SK-N-SH (cell line): ENCODE data around the gene ERI2. TPM values are rescaled to one million over a fixed set of nuclear protein-coding genes. Genes with fewer than 3 reads are reported as not detected.

Experiments used
- CTCF ChIA-PET: fragments of 300-600, 350-600 bp; formaldehyde crosslinking; extraction: SDS; loops from one replicate; lab custom pipeline; 2021; lab: Yijun Ruan, JAX
- POLR2A ChIA-PET: fragments of 350-600 bp; sonication (Branson Sonifier 250); formaldehyde crosslinking; extraction: SDS; loops from one replicate; lab custom pipeline; 2020; ENCODE audit warnings: antibody characterized with exemption, inconsistent platforms; lab: Yijun Ruan, JAX
- DNase-seq: peaks from one replicate; pipeline ENCODE4 v3.0.0; 2012
- H2AFZ ChIP-seq: fragments of 200-600 bp; sonication (generic); 2 replicates; pipeline ENCODE4 v1.8.1; 2016; ENCODE audit warnings: antibody characterized with exemption, mild to moderate bottlenecking, low read depth
- H3F3A ChIP-seq: fragments of 200-600 bp; sonication (generic); replicated peaks from 2 replicates; pipeline ENCODE3; 2016; ENCODE audit warnings: antibody characterized with exemption, mild to moderate bottlenecking; ENCODE audit not compliant: insufficient read depth
- H3K27ac ChIP-seq, 2 experiments: fragments of 200-500 bp in 1 of 2; fragments of 200-600 bp in 1 of 2; sonication (Bioruptor generic) in 1 of 2; sonication (generic), shearing (Covaris generic) in 1 of 2; 2 replicates each; pipeline versions ENCODE4 v1.5.1 to v1.6.1; 2014 to 2016; ENCODE audit warnings: low read depth in 2 of 2, inconsistent platforms in 1 of 2, low read length in 1 of 2, mild to moderate bottlenecking in 1 of 2, mixed read lengths in 1 of 2
- H3K27me3 ChIP-seq: fragments of 200-600 bp; sonication (generic), shearing (Covaris generic); 2 replicates; pipeline ENCODE4 v1.6.1; 2016; ENCODE audit warnings: mixed run types; ENCODE audit not compliant: insufficient read depth
- H3K36me3 ChIP-seq, 2 experiments: fragments of 200-500 bp in 1 of 2; fragments of 200-600 bp in 1 of 2; sonication (Bioruptor generic) in 1 of 2; sonication (generic) in 1 of 2; replicated peaks in 1 of 2; 2 replicates each; pipeline versions ENCODE3 to v1.5.1; 2014 to 2016; ENCODE audit warnings: low read length in 1 of 2, mild to moderate bottlenecking in 1 of 2; ENCODE audit not compliant: insufficient read depth in 2 of 2, control insufficient read depth in 1 of 2
- H3K4me1 ChIP-seq, 2 experiments: fragments of 200-500 bp in 1 of 2; fragments of 200-600 bp in 1 of 2; sonication (Bioruptor generic) in 1 of 2; sonication (generic), shearing (Covaris generic) in 1 of 2; 2 replicates each; pipeline versions ENCODE4 v1.5.1 to v1.6.1; 2014 to 2016; ENCODE audit warnings: low read depth in 1 of 2, low read length in 1 of 2, mixed run types in 1 of 2; ENCODE audit not compliant: insufficient read depth in 2 of 2, control insufficient read depth in 1 of 2
- H3K4me2 ChIP-seq: fragments of 200-600 bp; sonication (generic), shearing (Covaris generic); 2 replicates; pipeline ENCODE4 v1.6.1; 2017; ENCODE audit warnings: mixed run types
- H3K4me3 ChIP-seq, 2 experiments: fragments of 200-500 bp in 1 of 2; fragments of 200-600 bp in 1 of 2; sonication (Bioruptor generic) in 1 of 2; sonication (generic), shearing (Covaris generic) in 1 of 2; 2 replicates each; pipeline versions ENCODE4 v1.5.1 to v1.8.1; 2014 to 2016; ENCODE audit warnings: low read depth in 2 of 2, inconsistent platforms in 1 of 2, low read length in 1 of 2, mild to moderate bottlenecking in 1 of 2, mixed read lengths in 1 of 2, moderate library complexity in 1 of 2
- H3K79me2 ChIP-seq: fragments of 200-600 bp; sonication (generic); 2 replicates; pipeline ENCODE4 v1.8.1; 2017; ENCODE audit warnings: mild to moderate bottlenecking; ENCODE audit not compliant: insufficient read depth
- H3K9ac ChIP-seq: fragments of 200-600 bp; sonication (generic); 2 replicates; pipeline ENCODE4 v1.6.1; 2017; ENCODE audit warnings: mixed run types
- H3K9me2 ChIP-seq: fragments of 200-600 bp; sonication (generic); 2 replicates; pipeline ENCODE4 v1.6.1; 2017; ENCODE audit warnings: mixed run types
- H3K9me3 ChIP-seq: fragments of 200-600 bp; sonication (generic); 2 replicates; pipeline ENCODE4 v1.6.1; 2017; ENCODE audit warnings: mixed run types, mild to moderate bottlenecking, moderate library complexity
- H4K20me1 ChIP-seq: fragments of 200-600 bp; sonication (generic); 2 replicates; pipeline ENCODE4 v1.6.1; 2017; ENCODE audit warnings: mild to moderate bottlenecking, mixed run types; ENCODE audit not compliant: insufficient read depth
- EP300 ChIP-seq, 2 experiments: IDR thresholded peaks; 2 replicates each; pipeline versions ENCODE4 v1.4.0 to v1.6.1; 2012; ENCODE audit warnings: borderline replicate concordance in 1 of 2, low read depth in 1 of 2, low read length in 1 of 2
- EZH2phosphoT487 ChIP-seq: fragments of 200-600 bp; sonication (generic); IDR thresholded peaks from 2 replicates; pipeline ENCODE4 v1.6.1; 2017; ENCODE audit warnings: low read depth, mixed run types, mild to moderate bottlenecking, antibody characterized with exemption, moderate library complexity, borderline replicate concordance
- IRF3 ChIP-seq: fragments of 150-350 bp; IDR thresholded peaks from 2 replicates; pipeline ENCODE4 v1.6.1; 2016; ENCODE audit warnings: mild to moderate bottlenecking, low read depth, low read length
- NRF1 ChIP-seq: IDR thresholded peaks from 2 replicates; pipeline ENCODE4 v1.6.1; 2012; ENCODE audit warnings: low read depth, mild to moderate bottlenecking, low read length
- POLR2AphosphoS5 ChIP-seq: IDR thresholded peaks from 2 replicates; pipeline ENCODE4 v1.6.1; 2012; ENCODE audit warnings: low read depth, low read length
- RAD21 ChIP-seq: IDR thresholded peaks from 2 replicates; pipeline ENCODE4 v1.6.1; 2012; ENCODE audit warnings: mild to moderate bottlenecking, low read length
- RFX5 ChIP-seq: IDR thresholded peaks from 2 replicates; pipeline ENCODE4 v1.6.1; 2012; ENCODE audit warnings: mild to moderate bottlenecking, improper control_type of control experiment, low read length
- SMC3 ChIP-seq: IDR thresholded peaks from 2 replicates; pipeline ENCODE4 v1.6.1; 2012; ENCODE audit warnings: low read depth, low read length, improper control_type of control experiment
- TCF12 ChIP-seq: IDR thresholded peaks from 2 replicates; pipeline ENCODE4 v1.4.0; 2012
- polyA plus RNA-seq, 3 experiments: library from polyadenylated mRNA; depleted of rRNA; stranded (reverse); fragments of >200 nt; gene quantifications; 2 replicates each; pipeline ENCODE4 v1.2.3, GENCODE V29; 2012
- TF ChIP-seq, protein P1 (sequence below): IDR thresholded peaks from 2 replicates; pipeline ENCODE4 v1.6.1; 2012; ENCODE audit warnings: mild to moderate bottlenecking, low read depth, low read length, moderate library complexity
- TF ChIP-seq, protein P2 (sequence below): fragments of 150-350 bp; IDR thresholded peaks from 2 replicates; pipeline ENCODE4 v1.6.1; 2017; ENCODE audit warnings: antibody characterized with exemption, low read length, low read depth, borderline replicate concordance
- TF ChIP-seq, protein P3 (sequence below): IDR thresholded peaks from 2 replicates; pipeline ENCODE4; 2012

Gene ERI2
- polyA plus RNA-seq, 1 of the 3 experiments (the other 2 are of a cell fraction) = 9.1 TPM

- TF ChIP-seq, protein P1, sequence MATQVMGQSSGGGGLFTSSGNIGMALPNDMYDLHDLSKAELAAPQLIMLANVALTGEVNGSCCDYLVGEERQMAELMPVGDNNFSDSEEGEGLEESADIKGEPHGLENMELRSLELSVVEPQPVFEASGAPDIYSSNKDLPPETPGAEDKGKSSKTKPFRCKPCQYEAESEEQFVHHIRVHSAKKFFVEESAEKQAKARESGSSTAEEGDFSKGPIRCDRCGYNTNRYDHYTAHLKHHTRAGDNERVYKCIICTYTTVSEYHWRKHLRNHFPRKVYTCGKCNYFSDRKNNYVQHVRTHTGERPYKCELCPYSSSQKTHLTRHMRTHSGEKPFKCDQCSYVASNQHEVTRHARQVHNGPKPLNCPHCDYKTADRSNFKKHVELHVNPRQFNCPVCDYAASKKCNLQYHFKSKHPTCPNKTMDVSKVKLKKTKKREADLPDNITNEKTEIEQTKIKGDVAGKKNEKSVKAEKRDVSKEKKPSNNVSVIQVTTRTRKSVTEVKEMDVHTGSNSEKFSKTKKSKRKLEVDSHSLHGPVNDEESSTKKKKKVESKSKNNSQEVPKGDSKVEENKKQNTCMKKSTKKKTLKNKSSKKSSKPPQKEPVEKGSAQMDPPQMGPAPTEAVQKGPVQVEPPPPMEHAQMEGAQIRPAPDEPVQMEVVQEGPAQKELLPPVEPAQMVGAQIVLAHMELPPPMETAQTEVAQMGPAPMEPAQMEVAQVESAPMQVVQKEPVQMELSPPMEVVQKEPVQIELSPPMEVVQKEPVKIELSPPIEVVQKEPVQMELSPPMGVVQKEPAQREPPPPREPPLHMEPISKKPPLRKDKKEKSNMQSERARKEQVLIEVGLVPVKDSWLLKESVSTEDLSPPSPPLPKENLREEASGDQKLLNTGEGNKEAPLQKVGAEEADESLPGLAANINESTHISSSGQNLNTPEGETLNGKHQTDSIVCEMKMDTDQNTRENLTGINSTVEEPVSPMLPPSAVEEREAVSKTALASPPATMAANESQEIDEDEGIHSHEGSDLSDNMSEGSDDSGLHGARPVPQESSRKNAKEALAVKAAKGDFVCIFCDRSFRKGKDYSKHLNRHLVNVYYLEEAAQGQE = no peak
- TF ChIP-seq, protein P2, sequence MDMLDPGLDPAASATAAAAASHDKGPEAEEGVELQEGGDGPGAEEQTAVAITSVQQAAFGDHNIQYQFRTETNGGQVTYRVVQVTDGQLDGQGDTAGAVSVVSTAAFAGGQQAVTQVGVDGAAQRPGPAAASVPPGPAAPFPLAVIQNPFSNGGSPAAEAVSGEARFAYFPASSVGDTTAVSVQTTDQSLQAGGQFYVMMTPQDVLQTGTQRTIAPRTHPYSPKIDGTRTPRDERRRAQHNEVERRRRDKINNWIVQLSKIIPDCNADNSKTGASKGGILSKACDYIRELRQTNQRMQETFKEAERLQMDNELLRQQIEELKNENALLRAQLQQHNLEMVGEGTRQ = no peak
- no peak for TF ChIP-seq NRF1
- no peak for TF ChIP-seq EZH2phosphoT487
- no peak for TF ChIP-seq TCF12
- no peak for TF ChIP-seq EP300 (IDR thresholded peaks at IDR 0.05; ENCODE audit: borderline replicate concordance in 1 of 2, low read depth in 1 of 2, low read length in 1 of 2)
- TF ChIP-seq RAD21 = no peak
- TF ChIP-seq SMC3 = no peak
- TF ChIP-seq, protein P3, sequence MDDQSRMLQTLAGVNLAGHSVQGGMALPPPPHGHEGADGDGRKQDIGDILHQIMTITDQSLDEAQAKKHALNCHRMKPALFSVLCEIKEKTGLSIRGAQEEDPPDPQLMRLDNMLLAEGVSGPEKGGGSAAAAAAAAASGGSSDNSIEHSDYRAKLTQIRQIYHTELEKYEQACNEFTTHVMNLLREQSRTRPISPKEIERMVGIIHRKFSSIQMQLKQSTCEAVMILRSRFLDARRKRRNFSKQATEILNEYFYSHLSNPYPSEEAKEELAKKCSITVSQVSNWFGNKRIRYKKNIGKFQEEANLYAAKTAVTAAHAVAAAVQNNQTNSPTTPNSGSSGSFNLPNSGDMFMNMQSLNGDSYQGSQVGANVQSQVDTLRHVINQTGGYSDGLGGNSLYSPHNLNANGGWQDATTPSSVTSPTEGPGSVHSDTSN = no peak
- TF ChIP-seq RFX5 = no peak
- no peak for TF ChIP-seq POLR2AphosphoS5
- no peak for TF ChIP-seq IRF3
- H3K27ac ChIP-seq = no peak overlapping the region
- H4K20me1 ChIP-seq = no peaks in the 10 kb centered on the region
- ChIA-PET POLR2A (no interaction called here), CTCF (no interaction called here)
- no peak overlapping the region for H3K9ac ChIP-seq
- H2AFZ ChIP-seq = no peak overlapping the region
- H3K4me1 ChIP-seq = no peaks in the 10 kb centered on the region; a peak in 1 of 4 replicates
- H3K9me2 ChIP-seq = no peaks in the 10 kb centered on the region
- H3K4me3 ChIP-seq = no peak overlapping the region
- H3K9me3 ChIP-seq = no peaks in the 10 kb centered on the region
- H3K36me3 ChIP-seq = no peaks in the 10 kb centered on the region
- no peaks in the 10 kb centered on the region for H3F3A ChIP-seq
- no peaks in the 10 kb centered on the region for H3K79me2 ChIP-seq
- H3K4me2 ChIP-seq = no peak overlapping the region
- no peak for DNase-seq
- H3K27me3 ChIP-seq = no peaks in the 10 kb centered on the region
These were observed 22.1 kb downstream of the ERI2 start for GRCh38 chr16:20784204-20784603.
